HG03565 (cell line): ENCODE measurements around the gene PGC.
"Not testable (repeated sequence)": the region's sequence is repeated elsewhere in the genome, so short reads cannot be mapped to it uniquely, and the experiment has no call there.

ENCODE experiments used
- ATAC-seq: cut with Tn5 transposase; IDR thresholded peaks from one replicate; pipeline ENCODE4 v1.9.1; 2021; ENCODE audit warnings: mild to moderate bottlenecking, moderate library complexity; ENCODE audit not compliant: unreplicated experiment

PGC gene

DNA sequence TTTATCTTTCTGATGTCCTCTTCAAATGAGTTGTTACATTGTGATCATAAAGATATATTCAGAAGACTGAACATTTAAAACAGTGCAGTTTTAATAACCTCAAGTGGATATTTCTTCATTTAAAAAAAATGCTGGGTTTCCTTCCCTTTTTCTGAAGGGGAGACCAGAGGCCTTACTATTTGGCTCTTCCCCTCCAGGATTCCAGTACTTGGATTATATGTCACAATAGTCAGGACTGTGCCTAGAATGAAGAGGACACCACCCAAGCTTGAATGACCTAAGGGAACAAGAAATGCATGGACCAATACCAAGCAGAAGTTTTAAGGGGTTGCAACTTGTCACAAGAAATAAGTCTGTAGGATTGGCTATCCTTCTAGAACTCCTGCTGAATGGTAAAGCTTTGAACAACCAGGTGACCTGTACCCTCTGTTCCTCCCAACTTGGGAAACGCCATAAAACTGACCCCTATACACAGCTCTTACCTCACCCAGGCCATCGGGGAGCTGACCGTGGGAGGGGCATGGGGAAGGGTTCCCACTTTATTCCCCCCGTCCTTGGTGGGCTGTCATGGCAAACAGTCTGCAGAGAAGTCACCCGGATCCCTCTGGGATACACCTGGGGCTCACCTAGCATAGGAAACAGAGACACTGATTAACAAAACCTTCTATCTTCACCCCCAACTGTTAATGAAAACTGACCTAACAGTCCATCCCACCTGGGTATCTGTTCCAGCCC is 30.5 kb upstream of the PGC start:
- no peak for ATAC-seq

DNA sequence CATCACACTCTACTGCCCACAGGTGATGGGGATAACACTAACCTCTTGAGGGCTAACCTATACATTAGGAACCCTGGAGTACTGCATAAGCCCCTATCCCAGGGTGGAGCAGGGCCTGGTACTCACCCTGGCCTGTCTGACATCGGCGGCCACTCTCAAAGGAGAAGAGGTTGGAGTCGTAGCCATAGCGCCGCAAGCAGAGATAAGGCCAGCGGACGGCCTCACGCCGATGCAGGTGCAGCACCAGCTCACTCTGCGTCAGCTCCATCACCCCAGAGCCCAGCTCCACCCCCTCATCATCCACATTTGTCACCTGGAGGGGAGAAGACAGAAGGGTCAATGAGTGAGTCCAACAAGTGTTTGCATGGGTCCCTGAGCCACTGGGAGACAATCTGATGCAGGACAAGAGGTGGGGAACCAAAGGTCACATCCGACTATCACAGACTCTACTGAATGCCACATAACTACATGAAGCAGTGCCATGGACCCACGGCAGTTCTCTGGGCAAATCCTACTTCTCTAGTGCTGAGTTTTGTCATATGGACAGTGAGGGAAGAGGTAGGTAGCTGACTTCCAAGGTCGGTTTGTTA is 28.2 kb upstream of the PGC start:
- no peak for ATAC-seq

DNA sequence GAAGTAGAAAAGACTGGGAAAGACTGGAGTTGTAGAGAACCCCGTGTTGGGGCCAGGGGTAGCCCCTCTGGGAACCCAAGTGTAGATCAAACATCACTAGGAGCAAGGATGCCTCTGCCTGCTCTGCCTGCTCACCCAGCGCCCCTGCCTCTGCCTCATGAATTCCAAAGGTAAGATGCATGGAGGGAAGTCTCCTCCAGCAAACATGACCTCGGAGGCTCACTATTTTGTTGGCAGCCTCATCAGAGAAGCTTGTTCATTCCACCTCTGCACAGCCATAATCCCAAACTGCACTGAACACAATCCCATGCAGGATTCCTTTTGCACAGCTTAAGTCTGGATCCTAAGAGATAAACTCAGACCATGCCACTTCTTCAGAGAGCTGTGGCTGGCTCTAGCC is 27.6 kb upstream of the PGC start:
- no peak for ATAC-seq

DNA sequence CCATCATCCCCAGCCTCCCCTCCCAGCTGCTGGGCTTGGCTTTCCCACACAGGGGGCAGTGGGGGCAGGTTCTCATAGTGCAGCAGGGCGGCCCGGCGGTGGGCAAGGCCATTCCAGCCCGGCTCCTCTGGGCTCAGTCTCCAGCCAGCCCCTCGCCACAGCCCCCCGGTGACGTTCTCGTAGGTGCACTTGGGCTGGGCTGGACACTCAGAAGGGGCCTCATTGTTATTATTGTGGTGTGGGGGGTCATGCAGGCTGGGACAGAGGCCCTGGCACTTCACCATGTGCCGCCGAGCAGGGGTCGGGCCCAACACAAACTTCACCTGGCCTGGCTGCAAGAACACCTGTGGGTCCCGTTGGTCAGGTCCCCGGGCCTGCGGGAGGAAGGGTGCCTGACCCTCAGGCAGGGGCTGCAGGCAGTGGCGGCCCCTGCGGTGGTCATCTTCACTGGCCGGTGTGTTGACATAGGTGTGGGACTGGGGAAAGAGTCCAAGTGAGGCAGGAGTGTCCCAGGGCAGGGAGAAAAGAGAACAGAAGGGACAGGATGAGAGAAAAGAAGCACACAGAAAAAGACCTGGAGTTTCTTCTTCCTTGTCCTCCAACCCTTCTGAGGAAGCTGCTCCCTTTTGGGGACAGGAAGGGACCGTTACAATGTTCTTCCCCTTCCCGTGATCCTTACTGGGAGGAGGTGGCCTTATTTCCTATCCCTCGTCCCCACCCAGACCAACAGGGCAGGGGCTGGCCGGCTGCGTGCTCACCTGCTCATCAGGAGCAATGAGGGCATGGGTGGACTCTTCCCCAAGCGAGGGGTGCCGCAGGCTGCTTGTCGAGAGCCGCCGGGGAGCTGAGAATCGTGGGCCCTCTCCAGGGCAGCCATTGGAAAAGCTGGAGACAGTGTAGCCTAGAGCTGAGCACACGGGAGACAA is 24.1 kb upstream of the PGC start:
- no peak for ATAC-seq

DNA sequence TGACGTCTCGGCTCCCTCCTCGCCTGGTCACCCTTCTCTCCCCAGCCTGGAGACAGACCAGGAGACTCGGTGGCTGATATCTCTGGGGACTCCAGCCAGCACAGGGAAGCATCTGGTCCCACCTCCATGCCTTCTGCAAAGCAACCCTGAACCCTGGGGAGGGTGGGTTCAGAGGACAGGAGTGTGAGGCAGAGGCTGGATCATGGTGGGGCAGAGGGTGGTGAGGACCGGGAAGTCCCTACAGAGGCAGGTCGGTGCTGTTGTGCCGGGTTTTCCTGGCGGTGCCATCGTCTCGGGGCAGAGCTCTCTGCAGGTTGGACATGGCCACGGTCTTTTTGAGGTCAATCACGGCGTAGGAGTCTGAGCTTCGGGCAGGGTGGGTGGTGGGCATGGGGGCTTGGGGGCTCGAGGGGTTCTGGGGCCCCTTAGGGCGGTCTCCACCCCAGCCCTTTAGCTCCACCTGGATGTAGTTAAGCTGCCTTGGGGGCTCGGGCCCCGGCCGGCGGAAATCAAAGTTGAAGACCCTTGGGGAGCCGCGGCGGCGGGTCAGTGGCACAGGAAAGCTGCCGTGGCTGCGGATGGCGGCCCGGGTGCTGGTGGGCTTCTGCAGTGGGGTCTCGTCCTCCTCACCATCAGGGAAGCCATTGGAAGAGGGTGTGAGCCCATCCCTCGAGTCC is 23.3 kb upstream of the PGC start:
- no peak for ATAC-seq

DNA sequence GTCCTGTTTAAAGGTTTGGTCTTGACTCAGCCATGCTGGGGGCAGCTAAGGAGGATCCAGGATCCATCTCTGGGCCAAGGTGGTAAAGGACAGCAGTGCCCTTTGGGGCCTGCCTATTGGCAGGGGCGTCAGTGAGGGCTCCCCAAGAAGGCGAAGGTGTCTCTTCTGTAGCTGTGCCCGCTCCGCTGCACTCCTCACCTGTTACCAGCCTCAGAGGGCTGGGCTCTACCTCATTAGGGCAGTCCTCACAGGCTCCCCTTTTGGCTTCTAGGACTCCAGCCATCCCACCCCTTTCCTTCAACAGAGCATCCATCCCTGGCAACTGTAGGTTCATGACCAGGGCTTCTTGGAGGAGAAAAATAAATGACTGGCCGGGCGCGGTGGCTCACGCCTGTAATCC is 22.2 kb upstream of the PGC start:
- ATAC-seq: no peak

DNA sequence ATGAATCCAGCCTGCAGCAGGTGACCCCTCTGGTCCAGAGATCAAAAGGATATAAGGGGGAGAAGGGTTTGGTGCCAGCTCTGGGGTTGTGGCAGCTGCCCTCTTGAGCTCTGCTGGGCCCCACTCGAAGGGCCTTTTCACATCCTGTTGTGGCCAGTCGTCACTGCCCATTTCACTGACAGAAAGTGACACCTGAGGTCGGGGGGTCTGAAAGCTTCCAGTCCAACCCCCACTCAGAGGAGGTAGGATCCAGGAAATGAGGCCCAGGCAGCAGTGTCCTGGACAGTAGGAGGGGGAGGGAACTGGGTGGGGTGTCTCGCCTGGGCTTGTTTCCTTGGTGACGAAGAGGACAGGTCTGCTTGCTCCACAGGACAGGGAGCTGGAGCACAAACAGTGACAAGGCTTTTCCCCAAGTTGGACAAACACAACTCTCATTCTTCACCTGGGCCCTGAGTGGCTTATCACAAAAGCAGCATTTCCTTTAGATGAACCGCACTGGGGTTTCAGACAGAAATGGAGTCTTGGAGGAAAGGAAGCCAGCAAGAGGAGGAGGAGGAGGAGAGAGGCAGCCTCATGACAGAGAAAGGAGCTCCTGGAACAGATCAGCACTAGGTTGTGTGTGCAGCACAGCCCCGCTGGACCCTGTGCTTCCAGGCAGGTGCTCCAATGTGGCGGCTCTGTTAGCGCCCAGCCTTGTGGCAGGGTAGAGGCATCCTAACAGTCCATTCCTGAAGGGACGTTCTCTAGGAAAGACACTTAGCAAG is 21.5 kb upstream of the PGC start:
- no peak for ATAC-seq

DNA sequence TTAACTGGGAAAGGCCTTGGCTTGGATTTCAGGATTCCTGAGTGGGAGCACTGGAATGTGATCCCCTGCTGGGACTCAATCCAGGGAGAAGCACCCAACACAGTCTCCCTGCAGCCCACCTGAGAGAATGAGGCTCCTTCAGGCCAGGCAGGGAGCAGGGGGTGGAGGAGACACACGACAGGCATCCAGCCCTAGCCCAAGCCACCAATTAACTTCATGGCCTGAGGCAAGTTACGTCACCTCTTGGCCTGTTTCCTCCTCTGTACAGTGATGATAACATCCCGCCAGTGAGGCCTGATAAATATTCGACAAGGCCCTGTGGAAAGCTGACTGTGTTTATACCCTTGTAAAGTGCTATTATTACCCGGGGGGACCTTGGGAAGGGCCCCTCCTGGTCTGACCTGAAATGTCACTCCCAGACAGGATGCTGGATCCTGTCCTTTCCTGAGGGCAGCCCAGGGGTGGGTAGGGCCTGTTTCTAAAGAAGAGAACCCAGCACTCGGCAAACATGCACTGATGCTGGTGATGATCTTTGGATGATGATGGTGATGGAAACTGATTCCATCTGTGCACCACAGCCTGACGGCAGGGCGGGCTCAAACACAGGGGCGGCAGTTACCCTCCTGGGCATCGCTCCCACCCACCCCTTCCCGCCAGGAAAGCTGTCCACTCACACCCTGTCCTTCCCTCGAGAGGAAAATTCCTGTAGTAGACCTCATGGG is 20.1 kb upstream of the PGC start:
- ATAC-seq: no peak

DNA sequence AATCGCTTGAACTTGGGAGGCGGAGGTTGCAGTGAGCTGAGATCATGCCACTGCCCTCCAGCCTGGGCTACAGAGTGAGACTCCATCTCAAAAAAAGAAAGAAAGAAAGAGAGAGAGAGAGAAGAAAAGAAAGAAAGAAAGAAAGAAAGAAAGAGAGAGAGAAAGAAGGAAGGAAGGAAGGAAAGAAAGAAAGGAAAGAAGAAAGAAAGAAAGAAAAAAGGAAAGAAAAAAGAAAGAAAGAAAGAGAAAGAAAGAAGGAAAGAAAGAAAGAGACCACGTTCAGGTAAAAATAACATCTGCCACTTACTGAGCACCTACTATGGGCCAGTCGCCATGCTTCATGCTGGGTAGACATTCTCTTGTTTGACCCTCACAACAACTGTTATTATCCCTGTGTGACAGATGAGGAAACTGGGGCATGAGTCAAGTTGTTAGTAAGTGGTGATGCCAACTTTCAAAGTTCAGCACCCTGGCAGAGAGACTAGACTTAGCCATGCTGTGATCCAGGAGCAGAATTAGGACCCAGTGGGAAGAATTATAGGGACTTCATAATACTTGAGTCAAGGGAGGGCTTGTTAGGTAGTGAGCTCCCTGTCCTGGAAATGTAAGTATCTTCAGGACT is 19.0 kb upstream of the PGC start:
- ATAC-seq: not testable (repeated sequence)

DNA sequence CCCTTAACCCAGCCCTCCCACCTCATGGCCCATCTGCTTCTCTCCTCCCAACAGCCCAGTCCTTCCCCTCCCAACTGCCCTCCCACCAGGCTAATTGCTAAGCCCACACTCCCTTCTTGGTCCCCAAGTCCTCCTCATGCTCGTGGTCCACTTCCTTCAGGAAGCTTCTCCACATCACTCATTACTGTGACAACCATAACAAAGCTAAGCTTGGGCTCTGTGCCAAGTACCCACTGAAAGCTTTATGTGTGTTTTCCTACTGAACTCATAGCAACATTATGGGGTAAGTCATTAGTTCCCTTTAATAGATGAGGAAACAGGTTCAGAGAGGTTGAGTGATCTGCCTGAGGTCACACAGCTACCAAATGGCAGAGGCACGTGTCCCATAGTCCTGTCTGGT is 16.3 kb upstream of the PGC start:
- no peak for ATAC-seq

DNA sequence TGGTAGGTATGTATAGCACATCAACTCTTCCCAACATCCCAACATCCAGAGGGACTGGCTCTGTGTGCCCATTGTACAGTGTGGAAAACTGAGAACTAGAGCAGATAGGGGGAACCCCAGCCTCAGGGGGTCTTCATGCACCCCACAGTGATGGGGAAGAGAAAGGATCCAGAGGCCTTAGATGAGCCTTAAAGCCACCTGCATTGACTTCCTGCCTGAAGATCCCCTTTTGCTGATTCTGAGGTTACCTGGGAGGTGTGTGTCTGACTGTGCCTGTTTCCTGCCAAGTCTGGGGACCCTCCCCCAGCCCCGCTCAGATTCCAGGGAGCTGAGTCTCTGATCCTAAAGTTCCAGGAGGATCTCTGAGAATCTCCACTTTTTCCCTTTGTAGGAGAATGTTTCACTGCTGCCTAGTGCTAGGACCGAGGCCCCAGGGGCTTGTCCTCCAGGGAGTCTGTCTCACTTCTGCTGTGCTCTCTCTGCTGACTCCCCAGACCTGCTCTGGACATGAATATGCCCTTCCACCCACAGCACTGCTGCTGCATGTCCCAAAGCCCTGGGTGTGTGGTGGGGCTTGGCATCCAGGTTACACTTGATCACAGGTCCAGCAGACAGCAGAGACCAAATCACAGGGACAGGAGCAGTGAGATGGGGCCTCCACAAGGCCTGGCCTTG is 12.8 kb upstream of the PGC start:
- no peak for ATAC-seq

DNA sequence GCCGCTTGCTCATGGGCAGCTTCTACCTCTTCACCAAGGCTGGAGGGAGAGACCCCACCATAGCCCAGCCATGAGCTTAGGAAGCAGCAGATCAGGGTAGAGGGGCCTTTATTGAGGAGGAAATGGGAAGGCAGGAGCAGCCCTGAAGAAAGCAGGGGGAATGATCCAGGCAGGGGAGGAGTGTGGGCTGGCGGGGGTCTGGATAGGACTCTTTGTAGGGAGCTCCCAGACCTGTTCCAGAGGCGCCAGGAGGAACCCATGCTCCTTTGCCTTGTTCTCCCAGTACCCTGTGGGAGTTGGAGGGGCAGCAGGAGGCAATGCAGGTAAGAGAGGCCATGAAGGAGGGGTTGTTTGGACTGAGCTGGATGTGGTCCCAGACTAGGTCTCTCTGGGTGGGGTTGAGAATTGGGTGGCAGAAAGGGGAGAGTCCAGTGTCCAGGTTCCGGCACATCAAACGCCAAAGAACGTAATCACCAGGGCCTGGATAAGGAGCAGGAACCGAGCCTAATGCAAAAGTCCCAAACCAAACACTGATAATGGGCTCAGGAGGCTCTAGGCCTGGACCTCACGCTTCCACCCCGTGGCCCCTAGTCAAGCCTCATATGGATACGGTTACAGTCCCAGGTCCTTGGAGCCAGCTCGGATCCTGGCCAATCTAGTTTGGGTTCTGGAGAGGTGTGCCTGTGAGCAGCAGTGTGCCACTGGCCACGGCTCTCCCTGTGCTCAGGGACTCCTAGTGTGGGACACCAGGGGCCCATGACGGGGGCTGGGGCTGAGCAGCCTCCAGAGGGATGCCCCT is 12.1 kb upstream of the PGC start:
- ATAC-seq: no peak

DNA sequence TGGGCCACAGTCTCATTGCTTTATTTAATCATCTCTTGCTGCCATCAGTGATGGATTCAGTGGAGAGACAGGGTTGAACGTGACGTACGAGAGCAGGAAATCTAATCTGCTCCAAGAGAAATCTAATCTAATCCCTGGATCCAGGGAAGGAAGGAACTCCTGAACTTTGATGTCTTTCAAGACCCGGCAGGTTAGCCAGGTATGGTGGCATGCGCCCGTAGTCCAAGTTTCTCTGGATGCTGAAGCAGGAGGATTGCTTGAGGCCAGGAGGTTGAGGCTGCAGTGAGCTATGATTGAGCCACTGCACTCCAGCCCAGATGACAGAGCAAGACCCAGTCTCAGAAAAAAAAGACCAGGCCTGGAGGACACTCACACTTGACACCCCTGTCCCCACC is 11.4 kb upstream of the PGC start:
- no peak for ATAC-seq

DNA sequence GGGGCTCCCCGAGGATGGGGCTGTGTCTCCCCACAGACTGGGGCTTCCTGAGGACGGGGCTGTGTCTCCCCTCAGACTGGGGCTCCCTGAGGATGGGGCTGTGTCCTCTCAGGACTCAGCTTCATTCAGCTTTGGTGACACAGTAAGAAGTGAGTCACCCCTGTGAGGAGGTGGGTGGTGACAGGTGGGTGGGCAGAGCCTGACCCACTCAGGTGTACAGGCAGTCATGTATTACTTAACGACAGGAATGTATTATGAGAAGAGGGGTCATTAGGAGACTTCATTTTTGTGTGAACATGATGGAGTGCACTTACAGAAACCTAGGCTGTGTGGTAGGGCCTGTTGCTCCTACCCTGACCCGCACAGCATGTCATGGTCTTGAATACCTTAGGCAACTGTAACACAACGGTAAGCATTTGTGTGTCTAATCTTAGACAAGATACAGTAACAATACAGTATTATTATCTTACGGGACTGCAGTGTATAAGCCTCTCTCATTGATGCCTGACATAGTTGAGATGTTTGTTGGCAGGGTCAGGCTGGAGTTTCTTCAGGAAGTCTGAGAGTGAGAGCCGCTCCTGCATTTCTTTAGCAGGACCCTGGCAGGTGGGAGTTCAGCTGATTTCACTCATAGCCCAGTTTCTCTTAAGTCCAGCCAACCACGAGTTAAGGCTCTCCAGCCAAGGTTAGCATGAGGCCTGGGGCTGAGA is 10.9 kb upstream of the PGC start:
- ATAC-seq: no peak

DNA sequence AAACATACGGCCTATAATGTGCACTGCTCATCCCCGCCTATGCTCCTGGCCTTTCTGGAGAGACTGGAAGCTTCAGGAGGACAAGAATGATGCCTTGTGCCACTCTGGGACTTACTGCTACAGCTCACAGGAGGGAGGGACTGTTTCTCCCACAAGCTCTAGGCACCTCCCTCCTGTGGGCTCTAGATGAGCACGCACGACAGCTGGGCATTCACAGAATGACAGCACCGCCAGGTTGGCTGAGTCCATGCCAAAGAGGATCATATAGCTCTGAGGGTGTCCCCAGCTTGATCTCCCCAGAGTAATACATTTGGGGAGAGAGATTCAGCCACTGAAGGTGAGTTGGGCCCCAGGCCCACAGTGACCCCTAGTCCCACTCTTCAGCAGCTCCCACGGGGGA is 10.1 kb upstream of the PGC start:
- ATAC-seq: no peak

DNA sequence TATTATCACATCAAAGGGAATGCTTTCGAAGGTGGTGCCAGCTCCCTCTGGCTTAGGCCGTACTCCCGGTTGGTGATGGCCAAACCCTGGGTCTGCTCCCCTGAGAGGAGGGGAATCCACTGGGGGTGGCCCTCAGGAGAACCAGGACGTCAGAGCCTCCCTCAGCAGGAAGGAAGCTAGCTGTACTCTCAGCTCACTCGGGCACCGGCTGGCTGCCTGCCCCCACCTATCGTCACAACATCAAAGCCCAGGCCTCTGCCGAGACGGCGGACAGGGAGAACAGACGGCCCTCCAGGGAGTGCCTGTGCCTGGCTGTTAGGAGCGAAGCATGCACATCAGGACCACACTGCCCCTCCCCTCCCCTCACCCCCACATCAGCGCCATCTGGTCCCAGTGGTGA is 9.2 kb upstream of the PGC start:
- ATAC-seq: no peak

DNA sequence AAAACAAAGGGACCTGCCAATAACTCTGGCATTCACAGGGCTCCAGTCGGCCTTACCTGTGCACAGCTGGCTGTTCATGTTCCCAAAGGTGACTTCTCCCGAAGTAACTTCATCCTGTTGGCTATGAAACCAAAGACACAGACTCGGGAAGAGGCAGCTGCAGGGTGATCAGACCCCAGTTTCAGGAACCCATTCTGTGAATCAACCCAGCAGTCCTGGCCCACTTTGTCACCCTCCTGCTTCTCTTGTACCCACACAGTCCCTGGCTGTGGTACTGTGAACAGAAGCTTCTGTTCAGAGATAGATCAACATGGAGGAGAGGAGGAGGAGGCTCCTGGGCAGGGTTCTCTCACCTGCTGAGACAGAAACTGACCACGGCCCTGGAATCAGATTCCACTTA is 8.7 kb upstream of the PGC start:
- no peak for ATAC-seq

DNA sequence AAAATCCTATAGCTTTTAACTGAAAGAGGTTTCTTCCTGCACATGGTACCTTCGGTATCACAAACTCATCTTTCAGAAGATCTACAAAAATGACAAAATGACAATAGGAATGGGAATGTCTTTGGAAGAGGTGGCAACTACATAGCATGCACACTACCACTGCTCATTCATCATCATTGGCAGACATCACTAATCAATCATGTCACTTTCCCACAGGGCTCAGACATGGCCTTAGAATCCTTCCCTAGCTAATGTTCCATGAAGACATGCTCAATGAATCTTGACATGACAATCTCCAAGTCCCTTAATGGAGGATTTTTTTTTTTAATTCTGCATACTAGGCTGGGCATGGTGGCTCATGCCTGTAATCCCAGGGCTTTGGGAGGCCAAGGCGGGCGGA is 3.2 kb upstream of the PGC start:
- no peak for ATAC-seq
